ENCODE data around the gene LGI1.

- TF ChIP-seq CTCF (conservative IDR thresholded peaks at IDR 0.05) (no peak), ZFX (IDR thresholded peaks at IDR 0.05) (no peak)
These were observed 34.6 kb upstream of the LGI1 start for GRCh38 chr10:93723153-93723552.

Measured in C4-2B (cell line).